GM21717 (cell line): Measurements from ENCODE around the gene DAPK2.
"Not testable (repeated sequence)": the region's sequence is repeated elsewhere in the genome, so short reads cannot be mapped to it uniquely, and the experiment has no call there.

Experiments used
- ATAC-seq: cut with Tn5 transposase; IDR thresholded peaks from one replicate; pipeline ENCODE4 v1.9.1; 2021; ENCODE audit warnings: mild to moderate bottlenecking, moderate library complexity; ENCODE audit not compliant: unreplicated experiment

The DAPK2 gene

GRCh38 chr15:64046421-64047153 lies at the start of gene DAPK2:
Gene DAPK2 (minus strand): TSS chr15:64046485. CDS start chr15:64040261, 6,224 bp downstream.
- peak; percentile 51 for ATAC-seq

GRCh38 chr15:64095431-64095794 lies 49.1 kb upstream of the DAPK2 start:
- ATAC-seq: no peak

- peak; percentile 66 for ATAC-seq
Observed at GRCh38 chr15:64093627-64094417, 47.5 kb upstream of the DAPK2 start, which contains the start of gene CIAO2A. Gene CIAO2A (minus strand): TSS chr15:64093838. CDS start chr15:64093768, 70 bp downstream.

GRCh38 chr15:64092864-64093626 lies 46.8 kb upstream of the DAPK2 start:
- ATAC-seq: no peak

GRCh38 chr15:64092075-64092820 lies 46.0 kb upstream of the DAPK2 start:
- no peak for ATAC-seq

GRCh38 chr15:64090527-64090926 lies 44.2 kb upstream of the DAPK2 start:
- no peak for ATAC-seq

- no peak for ATAC-seq
Observed at GRCh38 chr15:64089543-64090280, 43.4 kb upstream of the DAPK2 start.

- ATAC-seq: no peak
Observed at GRCh38 chr15:64082757-64083156, 36.5 kb upstream of the DAPK2 start.

GRCh38 chr15:64073496-64073895 lies 27.2 kb upstream of the DAPK2 start:
- not testable (repeated sequence) for ATAC-seq

- no peak for ATAC-seq
Observed at GRCh38 chr15:64072812-64073211, 26.5 kb upstream of the DAPK2 start.

- no peak for ATAC-seq
Observed at GRCh38 chr15:64071931-64072765, 25.9 kb upstream of the DAPK2 start.

GRCh38 chr15:64070965-64071851 lies 24.9 kb upstream of the DAPK2 start:
- no peak for ATAC-seq

- no peak for ATAC-seq
Observed at GRCh38 chr15:64070106-64070505, 23.8 kb upstream of the DAPK2 start.

- ATAC-seq: no peak
Observed at GRCh38 chr15:64068133-64068532, 21.8 kb upstream of the DAPK2 start.

- no peak for ATAC-seq
Observed at GRCh38 chr15:64067564-64068030, 21.3 kb upstream of the DAPK2 start.

- ATAC-seq: no peak
Observed at GRCh38 chr15:64066451-64066850, 20.2 kb upstream of the DAPK2 start.

GRCh38 chr15:64060716-64061115 lies 14.4 kb upstream of the DAPK2 start:
- ATAC-seq: no peak

- not testable (repeated sequence) for ATAC-seq
Observed at GRCh38 chr15:64059104-64059503, 12.8 kb upstream of the DAPK2 start.
